NB4 (cell line): Measurements from ENCODE around the gene RBMS3.
"Not testable (repeated sequence)": the region's sequence is repeated elsewhere in the genome, so short reads cannot be mapped to it uniquely, and the experiment has no call there.

ENCODE experiments used
- DNase-seq: peaks from one replicate; pipeline ENCODE4 v3.0.0; 2010; ENCODE audit warnings: low read depth
- H3K4me3 ChIP-seq: one replicate; pipeline ENCODE4 v1.5.1; 2011; ENCODE audit warnings: mild to moderate bottlenecking, low read depth, low read length, moderate library complexity
- MYC ChIP-seq: IDR thresholded peaks from 2 replicates; pipeline ENCODE4 v1.6.1; 2011; ENCODE audit warnings: low read depth, low read length
- POLR2A ChIP-seq: IDR thresholded peaks from 2 replicates; pipeline ENCODE4 v1.6.1; 2011; ENCODE audit warnings: mild to moderate bottlenecking; ENCODE audit not compliant: insufficient read length; ENCODE audit errors: extremely low read depth
- TF ChIP-seq, protein P1 (sequence below): IDR thresholded peaks from 2 replicates; pipeline ENCODE4 v1.6.1; 2011; ENCODE audit warnings: low read depth, low read length
- TF ChIP-seq, protein P2 (sequence below): IDR thresholded peaks from one replicate; pipeline ENCODE4 v1.5.1; 2012; ENCODE audit warnings: low read depth, low read length

RBMS3 gene

DNA sequence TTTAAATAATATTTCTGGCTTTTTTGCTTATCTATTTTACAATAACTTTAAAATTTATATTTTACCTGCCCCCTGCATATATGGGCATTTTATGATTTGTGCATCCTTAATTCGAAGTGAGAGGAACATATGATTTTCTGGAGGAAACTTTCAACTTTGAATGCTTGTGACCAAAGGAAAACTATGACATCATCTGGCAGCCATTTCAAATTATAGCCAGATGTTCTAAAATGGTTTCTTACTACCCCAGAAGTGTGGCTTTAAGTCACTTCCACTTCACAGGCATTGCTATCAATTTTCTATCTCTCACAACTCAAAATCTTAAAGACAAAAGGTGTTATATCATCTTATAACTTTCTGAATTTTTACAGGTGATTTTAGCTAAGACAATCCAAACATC, 508.8 kb downstream of the RBMS3 start:
- H3K4me3 ChIP-seq: no peak overlapping the region
- TF ChIP-seq POLR2A (no peak), MYC (no peak)
- TF ChIP-seq, protein P1, sequence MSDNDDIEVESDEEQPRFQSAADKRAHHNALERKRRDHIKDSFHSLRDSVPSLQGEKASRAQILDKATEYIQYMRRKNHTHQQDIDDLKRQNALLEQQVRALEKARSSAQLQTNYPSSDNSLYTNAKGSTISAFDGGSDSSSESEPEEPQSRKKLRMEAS: no peak
- TF ChIP-seq, protein P2, sequence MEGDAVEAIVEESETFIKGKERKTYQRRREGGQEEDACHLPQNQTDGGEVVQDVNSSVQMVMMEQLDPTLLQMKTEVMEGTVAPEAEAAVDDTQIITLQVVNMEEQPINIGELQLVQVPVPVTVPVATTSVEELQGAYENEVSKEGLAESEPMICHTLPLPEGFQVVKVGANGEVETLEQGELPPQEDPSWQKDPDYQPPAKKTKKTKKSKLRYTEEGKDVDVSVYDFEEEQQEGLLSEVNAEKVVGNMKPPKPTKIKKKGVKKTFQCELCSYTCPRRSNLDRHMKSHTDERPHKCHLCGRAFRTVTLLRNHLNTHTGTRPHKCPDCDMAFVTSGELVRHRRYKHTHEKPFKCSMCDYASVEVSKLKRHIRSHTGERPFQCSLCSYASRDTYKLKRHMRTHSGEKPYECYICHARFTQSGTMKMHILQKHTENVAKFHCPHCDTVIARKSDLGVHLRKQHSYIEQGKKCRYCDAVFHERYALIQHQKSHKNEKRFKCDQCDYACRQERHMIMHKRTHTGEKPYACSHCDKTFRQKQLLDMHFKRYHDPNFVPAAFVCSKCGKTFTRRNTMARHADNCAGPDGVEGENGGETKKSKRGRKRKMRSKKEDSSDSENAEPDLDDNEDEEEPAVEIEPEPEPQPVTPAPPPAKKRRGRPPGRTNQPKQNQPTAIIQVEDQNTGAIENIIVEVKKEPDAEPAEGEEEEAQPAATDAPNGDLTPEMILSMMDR: no peak
- DNase-seq: no peak

DNA sequence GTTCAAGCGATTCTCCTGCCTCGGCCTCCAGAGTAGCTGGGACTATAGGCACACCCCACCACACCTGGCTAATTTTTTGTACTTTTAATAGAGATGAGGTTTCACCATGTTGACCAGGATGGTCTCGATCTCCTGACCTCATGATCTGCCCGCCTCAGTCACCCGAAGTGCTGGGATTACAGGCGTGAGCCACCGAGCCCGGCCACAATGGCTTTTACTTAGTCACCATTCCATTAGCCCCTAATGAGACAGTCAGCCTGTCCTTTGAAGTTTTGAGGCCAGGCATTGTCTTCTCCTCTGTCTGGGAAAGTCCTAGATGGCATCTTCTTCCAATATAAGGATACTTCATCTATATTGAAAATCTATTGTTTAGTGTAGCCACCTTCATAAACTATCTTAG, 515.9 kb downstream of the RBMS3 start:
- TF ChIP-seq POLR2A (no peak), MYC (no peak)
- TF ChIP-seq, protein P1: no peak
- TF ChIP-seq, protein P2: no peak
- no peak overlapping the region for H3K4me3 ChIP-seq
- no peak for DNase-seq

DNA sequence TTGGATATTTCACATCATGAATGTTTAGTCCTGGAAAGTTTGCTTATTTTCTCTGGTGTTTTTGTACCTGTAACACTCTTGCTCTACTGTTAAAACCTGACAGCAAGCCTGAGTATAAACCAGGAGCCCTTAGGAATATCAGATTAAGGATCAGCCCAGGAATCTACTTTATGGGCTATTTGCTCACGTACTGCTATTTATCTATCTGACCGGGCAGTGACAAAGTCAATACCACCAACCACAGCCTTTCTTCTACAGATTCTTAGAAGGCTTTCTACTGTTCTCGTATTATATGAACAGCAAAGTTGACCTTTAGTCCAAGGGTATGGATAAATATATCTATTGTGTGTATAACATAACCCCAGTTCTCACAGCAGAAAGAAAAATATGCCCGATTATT, 521.2 kb downstream of the RBMS3 start:
- no peak overlapping the region for H3K4me3 ChIP-seq
- DNase-seq: no peak
- TF ChIP-seq POLR2A (no peak), MYC (no peak)
- TF ChIP-seq, protein P1: no peak
- TF ChIP-seq, protein P2: no peak

DNA sequence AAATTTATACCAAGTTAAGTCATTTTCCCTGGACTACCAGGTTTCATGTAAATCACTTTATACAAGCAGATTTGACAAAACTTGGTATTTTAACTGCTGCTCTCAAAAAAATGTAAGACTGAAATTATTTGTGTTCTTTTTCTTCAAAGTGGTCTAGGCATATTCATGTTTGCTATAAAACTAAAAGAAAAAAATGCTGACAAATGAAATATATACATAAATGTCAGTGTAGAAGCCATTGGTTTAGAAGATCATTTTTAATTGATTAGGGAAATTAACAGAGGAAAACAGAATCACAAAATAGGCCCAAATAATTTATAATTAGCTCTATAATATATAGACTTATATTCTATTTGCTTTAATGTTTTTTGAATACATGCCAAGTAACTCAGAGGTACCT, 523.2 kb downstream of the RBMS3 start:
- TF ChIP-seq, protein P1: no peak
- TF ChIP-seq, protein P2: no peak
- TF ChIP-seq POLR2A (no peak), MYC (no peak)
- H3K4me3 ChIP-seq: no peak overlapping the region
- DNase-seq: no peak

DNA sequence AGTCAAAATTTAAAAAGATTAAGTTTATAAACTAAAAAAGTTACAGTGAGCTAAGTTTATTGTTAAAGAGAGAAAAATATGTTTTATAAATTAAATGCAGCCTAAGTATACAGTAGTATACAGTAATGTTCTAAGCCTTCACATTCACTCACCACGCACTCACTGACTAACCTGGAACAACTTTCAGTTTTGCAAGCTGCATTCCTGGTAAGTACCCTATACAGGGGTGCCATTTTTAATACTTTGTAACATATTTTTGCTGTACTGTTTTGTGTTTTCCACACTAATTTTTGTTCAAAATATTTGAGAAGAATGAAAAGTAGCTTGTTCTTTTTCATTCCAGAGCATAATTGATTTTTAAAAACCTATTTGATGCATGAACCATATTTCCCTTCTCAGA, 524.9 kb downstream of the RBMS3 start:
- no peak overlapping the region for H3K4me3 ChIP-seq
- DNase-seq: no peak
- TF ChIP-seq POLR2A (no peak), MYC (no peak)
- TF ChIP-seq, protein P2: no peak
- TF ChIP-seq, protein P1: no peak

DNA sequence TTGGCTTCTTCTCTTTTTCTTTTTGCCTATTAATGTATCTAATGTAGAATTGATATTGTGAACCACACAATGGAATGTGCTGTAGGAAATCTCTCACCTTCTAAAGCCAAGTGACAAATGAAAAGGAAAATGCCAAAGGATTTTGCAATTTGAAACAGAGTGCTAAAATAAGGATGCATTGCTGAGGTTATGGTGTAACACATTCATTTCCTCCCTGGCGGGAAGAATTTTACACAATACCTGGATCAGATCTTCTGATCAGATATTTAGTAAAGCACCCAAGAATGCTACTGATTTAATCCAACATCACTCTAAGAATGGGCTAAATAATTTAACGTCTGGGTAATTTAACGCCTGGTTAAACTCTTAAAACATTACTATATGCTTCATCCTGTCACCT, 527.5 kb downstream of the RBMS3 start:
- DNase-seq, H3K4me3 ChIP-seq: not testable (repeated sequence)
